PC-9 (cell line): ENCODE results near the gene SLC6A19. TPM values are rescaled to one million over a fixed set of nuclear protein-coding genes. Genes with fewer than 3 reads are reported as not detected.

ENCODE experiments used
- Bru-seq: library from RNA; stranded (reverse); fragments of 400-500 nt; gene quantifications from one replicate; lab custom pipeline; 2021; lab: Mats Ljungman, UMichigan
- BruChase-seq, 2 experiments: library from RNA; stranded (reverse); fragments of 400-500 nt; gene quantifications; one replicate each; lab custom pipeline; 2021; lab: Mats Ljungman, UMichigan
- BruUV-seq: library from RNA; stranded (reverse); fragments of 400-500 nt; replicated peaks from 2 replicates; lab custom pipeline; 2021; lab: Mats Ljungman, UMichigan
- CTCF ChIA-PET: fragments of 300-600 bp; sonication (Branson Sonifier 250); formaldehyde crosslinking; loops from one replicate; lab custom pipeline; 2022; ENCODE audit warnings: antibody characterized with exemption; lab: Charles Lee
- POLR2A ChIA-PET: fragments of 300-600 bp; sonication (Branson Sonifier 250); formaldehyde crosslinking; loops from one replicate; lab custom pipeline; 2022; ENCODE audit warnings: antibody characterized with exemption; ENCODE audit not compliant: unreplicated experiment; lab: Charles Lee
- DNase-seq, 2 experiments: peaks; one replicate each; pipeline versions ENCODE4 v3.0.0 to v3.0.0-alpha.2; 2015 to 2022; ENCODE audit warnings: mixed read lengths in 1 of 2
- H2AFZ ChIP-seq: fragments of 200-600 bp; sonication (generic); 2 replicates; pipeline ENCODE4 v1.8.1; 2017; ENCODE audit warnings: antibody characterized with exemption
- H3F3A ChIP-seq: fragments of 200-600 bp; sonication (generic); 2 replicates; pipeline ENCODE4 v1.8.1; 2017; ENCODE audit warnings: antibody characterized with exemption, mild to moderate bottlenecking, low read depth; ENCODE audit not compliant: insufficient read depth
- H3K27ac ChIP-seq: fragments of 200-600 bp; sonication (generic); 2 replicates; pipeline ENCODE4 v1.6.1; 2016; ENCODE audit warnings: mixed run types
- H3K27me3 ChIP-seq: fragments of 200-600 bp; sonication (generic); 2 replicates; pipeline ENCODE4 v1.6.1; 2016; ENCODE audit warnings: low read depth, mixed run types; ENCODE audit not compliant: insufficient read depth
- H3K36me3 ChIP-seq: fragments of 200-600 bp; sonication (generic); 2 replicates; pipeline ENCODE4 v1.6.1; 2016; ENCODE audit warnings: low read depth, mixed run types
- H3K4me1 ChIP-seq: fragments of 200-600 bp; sonication (generic); replicated peaks from 2 replicates; pipeline ENCODE4 v1.6.1; 2016; ENCODE audit warnings: mixed run types; ENCODE audit not compliant: insufficient read depth
- H3K4me2 ChIP-seq: fragments of 200-600 bp; sonication (generic); 2 replicates; pipeline ENCODE4 v1.6.1; 2017; ENCODE audit warnings: mixed run types
- H3K4me3 ChIP-seq: fragments of 200-600 bp; sonication (generic); 2 replicates; pipeline ENCODE4 v1.6.1; 2016; ENCODE audit warnings: mixed run types
- H3K79me2 ChIP-seq: fragments of 200-600 bp; sonication (generic); 2 replicates; pipeline ENCODE4 v1.6.1; 2017; ENCODE audit warnings: low read depth, mixed run types
- H3K9me2 ChIP-seq: fragments of 200-600 bp; sonication (generic); 2 replicates; pipeline ENCODE4 v1.8.1; 2017; ENCODE audit warnings: mild to moderate bottlenecking; ENCODE audit not compliant: insufficient read depth
- H3K9me3 ChIP-seq: fragments of 200-600 bp; sonication (generic); 2 replicates; pipeline ENCODE4 v1.8.1; 2016; ENCODE audit warnings: low read depth; ENCODE audit not compliant: insufficient read depth
- H4K20me1 ChIP-seq: fragments of 200-600 bp; sonication (generic); 2 replicates; pipeline ENCODE4 v1.8.1; 2017; ENCODE audit not compliant: insufficient read depth
- CTCF ChIP-seq: fragments of 200-600 bp; sonication (generic); conservative IDR thresholded peaks from 2 replicates; pipeline ENCODE4 v1.6.1; 2017; ENCODE audit warnings: mixed run types, antibody characterized with exemption, mild to moderate bottlenecking, moderate library complexity
- EZH2 ChIP-seq: fragments of 200-600 bp; sonication (generic); IDR thresholded peaks from 2 replicates; pipeline ENCODE4 v1.8.0; 2017; ENCODE audit warnings: antibody characterized with exemption, low read depth
- intact Hi-C: fragments of 100-400 bp; cut with micrococcal nuclease; formaldehyde crosslinking; loops from one replicate; pipeline ENCODE4 v1.10.0; 2022; ENCODE audit not compliant: unreplicated experiment
- long read RNA-seq: library from polyadenylated mRNA; stranded (forward); transcript quantifications from one replicate; pipeline ENCODE4 v2.0.0, GENCODE V29; 2022
- total RNA-seq: library from RNA; stranded (reverse); gene quantifications from 2 replicates; pipeline ENCODE4 v1.2.3, GENCODE V29; 2021

Gene SLC6A19
- total RNA-seq (not detected in 2 replicates), Bru-seq, nascent RNA (not detected), BruChase-seq, experiment 1, labeled RNA remaining after a 2-hour chase (not detected), BruChase-seq, experiment 2, labeled RNA remaining after a 6-hour chase (not detected)
- long read RNA-seq, result 0 reads

GRCh38 chr5:1201327-1202025 lies at the start of gene SLC6A19:
Gene SLC6A19 (plus strand): TSS chr5:1201595. CDS start chr5:1201651, 56 bp downstream.
- no peaks in the 10 kb centered on the region for H3K9me2 ChIP-seq
- no peak within 1 kb of the TSS for H2AFZ ChIP-seq
- peaks cover 18% of the 10 kb centered on the region for H4K20me1 ChIP-seq
- H3K79me2 ChIP-seq, result no peaks in the 10 kb centered on the region
- H3K4me2 ChIP-seq, result no peak within 1 kb of the TSS
- ChIA-PET POLR2A (no interaction called here), CTCF (interaction anchor here (0.6 kb wide), 1 partner anchor 267 kb away, joined by 19 read pairs; no protein-coding TSS in a partner anchor)
- DNase-seq, result no peak
- no peak for TF ChIP-seq EZH2
- TF ChIP-seq CTCF, result no peak
- intact Hi-C loops, result loop anchor here (10.0 kb wide), 2 partner anchors 143 to 243 kb away; partner anchors contain the start of genes CLPTM1L and SLC6A3
- H3K4me1 ChIP-seq, result no peaks in the 10 kb centered on the region
- peaks cover 96% of the 10 kb centered on the region for H3K27me3 ChIP-seq
- H3K9me3 ChIP-seq, result no peaks in the 10 kb centered on the region
- peaks cover 4% of the 10 kb centered on the region; the same call in 1 of the 2 replicates for H3F3A ChIP-seq
- BruUV-seq, result no TSS peak
- H3K36me3 ChIP-seq, result no peaks in the 10 kb centered on the region
- H3K27ac ChIP-seq, result no peak within 1 kb of the TSS
- no peak within 1 kb of the TSS for H3K4me3 ChIP-seq

GRCh38 chr5:1152156-1152555 lies 49.2 kb upstream of the SLC6A19 start:
- Histone ChIP-seq H3K4me2 (no peak overlapping the region), H3K9me3 (no peaks in the 10 kb centered on the region), H4K20me1 (peaks cover 4% of the 10 kb centered on the region; the same call in 1 of the 2 replicates), H3K36me3 (no peaks in the 10 kb centered on the region), H3K4me1 (peaks cover 8% of the 10 kb centered on the region; the same call in 1 of the 2 replicates), H3K27me3 (peaks cover 45% of the 10 kb centered on the region), H3F3A (peaks cover 6% of the 10 kb centered on the region; the same call in 1 of the 2 replicates), H3K27ac (no peak overlapping the region), H3K9me2 (no peaks in the 10 kb centered on the region), H3K79me2 (no peaks in the 10 kb centered on the region), H2AFZ (no peak overlapping the region), H3K4me3 (no peak overlapping the region)
- no TSS peak for BruUV-seq
- ChIA-PET CTCF (interaction anchor here (1.3 kb wide), 1 partner anchor 9 kb away, joined by 3 read pairs; no protein-coding TSS in a partner anchor), POLR2A (no interaction called here)
- DNase-seq, result no peak
- TF ChIP-seq CTCF (no peak), EZH2 (no peak)
- intact Hi-C loops, result no loop called here

- no peak overlapping the region for H3K4me3 ChIP-seq
- intact Hi-C loops, result no loop called here
- BruUV-seq, result no TSS peak
- H3F3A ChIP-seq, result peaks cover 8% of the 10 kb centered on the region; the same call in 1 of the 2 replicates
- no peak overlapping the region for H3K4me2 ChIP-seq
- ChIA-PET CTCF (interaction anchor here (1.2 kb wide), 1 partner anchor 40 kb away, joined by 5 read pairs; no protein-coding TSS in a partner anchor), POLR2A (no interaction called here)
- no peaks in the 10 kb centered on the region for H3K36me3 ChIP-seq
- H3K27ac ChIP-seq, result no peak overlapping the region
- DNase-seq, result no peak
- no peaks in the 10 kb centered on the region for H3K79me2 ChIP-seq
- H3K9me2 ChIP-seq, result no peaks in the 10 kb centered on the region
- H2AFZ ChIP-seq, result no peak overlapping the region
- peaks cover 8% of the 10 kb centered on the region; the same call in 1 of the 2 replicates for H3K4me1 ChIP-seq
- TF ChIP-seq CTCF (no peak), EZH2 (no peak)
- no peaks in the 10 kb centered on the region for H3K9me3 ChIP-seq
- peaks cover 4% of the 10 kb centered on the region; the same call in 1 of the 2 replicates for H4K20me1 ChIP-seq
- H3K27me3 ChIP-seq, result peaks cover 43% of the 10 kb centered on the region
Observed at GRCh38 chr5:1152771-1153282, 48.6 kb upstream of the SLC6A19 start.
